ENCODE data around the gene CCDC141. TPM values are rescaled to one million over a fixed set of nuclear protein-coding genes. Genes with fewer than 3 reads are reported as not detected.
A peak's percentile ranks its signal among the peaks of the same experiment; 100 is the strongest.

Gene CCDC141
- total and polyA plus RNA-seq, 2 experiments from 2014 or later: 3.0 to 7.2 TPM

DNA sequence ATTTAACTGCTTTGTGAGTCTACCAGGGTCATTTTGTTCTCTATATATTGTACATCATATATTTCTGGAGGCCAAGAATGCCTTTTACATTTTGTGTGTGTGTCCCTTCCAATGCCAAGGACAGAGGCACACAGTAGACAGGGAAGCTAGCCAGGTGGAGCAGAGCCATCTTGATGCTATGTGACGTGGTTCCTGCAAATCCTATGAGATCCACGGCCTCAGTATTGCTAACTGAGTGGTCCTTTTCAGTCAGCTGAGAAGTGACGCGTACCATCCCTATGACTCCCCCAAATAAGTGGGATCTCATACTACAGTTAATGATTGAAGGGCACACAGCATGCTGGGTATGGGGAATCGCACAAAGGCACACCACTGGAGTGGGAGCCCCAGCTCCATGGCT lies 27.3 kb downstream of the CCDC141 start:
- H3K36me3 ChIP-seq (replicated peaks; ENCODE audit: insufficient read depth, low read depth): no peaks in the 10 kb centered on the region
- no peaks in the 10 kb centered on the region for H3K27me3 ChIP-seq
- H3K9me3 ChIP-seq (ENCODE audit: low read depth): no peaks in the 10 kb centered on the region
- H3K4me2 ChIP-seq: no peak overlapping the region
- no peak for DNase-seq (ENCODE audit: low spot score)
- TF ChIP-seq, protein P1, sequence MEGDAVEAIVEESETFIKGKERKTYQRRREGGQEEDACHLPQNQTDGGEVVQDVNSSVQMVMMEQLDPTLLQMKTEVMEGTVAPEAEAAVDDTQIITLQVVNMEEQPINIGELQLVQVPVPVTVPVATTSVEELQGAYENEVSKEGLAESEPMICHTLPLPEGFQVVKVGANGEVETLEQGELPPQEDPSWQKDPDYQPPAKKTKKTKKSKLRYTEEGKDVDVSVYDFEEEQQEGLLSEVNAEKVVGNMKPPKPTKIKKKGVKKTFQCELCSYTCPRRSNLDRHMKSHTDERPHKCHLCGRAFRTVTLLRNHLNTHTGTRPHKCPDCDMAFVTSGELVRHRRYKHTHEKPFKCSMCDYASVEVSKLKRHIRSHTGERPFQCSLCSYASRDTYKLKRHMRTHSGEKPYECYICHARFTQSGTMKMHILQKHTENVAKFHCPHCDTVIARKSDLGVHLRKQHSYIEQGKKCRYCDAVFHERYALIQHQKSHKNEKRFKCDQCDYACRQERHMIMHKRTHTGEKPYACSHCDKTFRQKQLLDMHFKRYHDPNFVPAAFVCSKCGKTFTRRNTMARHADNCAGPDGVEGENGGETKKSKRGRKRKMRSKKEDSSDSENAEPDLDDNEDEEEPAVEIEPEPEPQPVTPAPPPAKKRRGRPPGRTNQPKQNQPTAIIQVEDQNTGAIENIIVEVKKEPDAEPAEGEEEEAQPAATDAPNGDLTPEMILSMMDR (IDR thresholded peaks at IDR 0.05; ENCODE audit: poor library complexity): no peak
- no peak for TF ChIP-seq EZH2phosphoT487 (IDR thresholded peaks at IDR 0.05; ENCODE audit: low read depth, severe bottlenecking, unreplicated experiment)
- no peak for TF ChIP-seq EZH2 (IDR thresholded peaks at IDR 0.05; ENCODE audit: borderline replicate concordance)
- H4K20me1 ChIP-seq (ENCODE audit: insufficient read depth, poor library complexity, severe bottlenecking): no peaks in the 10 kb centered on the region
- H3K4me1 ChIP-seq (ENCODE audit: insufficient read depth): no peaks in the 10 kb centered on the region
- no peak overlapping the region for H2AFZ ChIP-seq
- H3K4me3 ChIP-seq: no peak overlapping the region
- over 99% methylated on average over 5 of the region's 5 CpGs for WGBS (ENCODE audit: low lambda C conversion rate, missing lambda C conversion rate)
- no peaks in the 10 kb centered on the region for H3K79me2 ChIP-seq
- no peaks in the 10 kb centered on the region for H3K9me2 ChIP-seq (replicated peaks; ENCODE audit: insufficient read depth)
- H3K27ac ChIP-seq: no peak overlapping the region

- H3K9me3 ChIP-seq (ENCODE audit: low read depth): no peaks in the 10 kb centered on the region
- no peak for DNase-seq (ENCODE audit: low spot score)
These were observed 28.7 kb downstream of the CCDC141 start for GRCh38 chr2:179021258-179021657.

DNA sequence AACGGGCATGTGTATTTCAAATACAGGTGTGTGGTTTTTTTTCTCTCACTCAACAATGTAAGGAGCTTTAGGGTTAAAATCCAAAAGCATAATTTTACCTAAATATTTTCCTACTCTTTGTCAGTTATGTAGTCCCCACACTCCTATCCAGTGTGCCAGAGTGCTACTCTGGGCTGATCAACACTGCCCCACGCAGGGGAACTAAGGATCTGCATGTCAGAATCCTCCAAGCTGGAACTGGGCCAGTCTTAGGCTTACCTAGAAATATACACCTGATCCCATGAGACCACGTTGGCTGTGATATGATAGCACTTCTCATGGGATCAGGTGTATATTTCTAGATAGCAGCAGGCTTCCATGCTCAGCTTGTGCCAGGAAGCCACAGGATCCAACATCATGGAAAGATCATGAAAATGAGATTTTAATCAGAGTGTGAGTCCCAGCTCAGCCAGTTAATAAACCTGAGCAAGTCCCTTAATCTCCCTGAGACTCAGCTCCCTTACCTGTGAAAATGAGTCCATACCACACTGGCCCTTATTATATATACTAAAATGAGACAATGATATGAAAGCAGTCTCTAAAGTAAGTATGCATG lies 29.7 kb downstream of the CCDC141 start:
- Histone ChIP-seq H2AFZ (no peak overlapping the region), H3K9me2 (replicated peaks; ENCODE audit: insufficient read depth) (no peaks in the 10 kb centered on the region), H3K79me2 (no peaks in the 10 kb centered on the region), H3K4me3 (no peak overlapping the region), H3K27ac (no peak overlapping the region), H3K4me2 (no peak overlapping the region), H3K4me1 (ENCODE audit: insufficient read depth) (no peaks in the 10 kb centered on the region), H4K20me1 (ENCODE audit: insufficient read depth, poor library complexity, severe bottlenecking) (no peaks in the 10 kb centered on the region), H3K9me3 (ENCODE audit: low read depth) (no peaks in the 10 kb centered on the region), H3K36me3 (replicated peaks; ENCODE audit: insufficient read depth, low read depth) (no peaks in the 10 kb centered on the region), H3K27me3 (no peaks in the 10 kb centered on the region)
- TF ChIP-seq EZH2 (IDR thresholded peaks at IDR 0.05; ENCODE audit: borderline replicate concordance) (no peak), EZH2phosphoT487 (IDR thresholded peaks at IDR 0.05; ENCODE audit: low read depth, severe bottlenecking, unreplicated experiment) (no peak)
- TF ChIP-seq, protein P1 (IDR thresholded peaks at IDR 0.05; ENCODE audit: poor library complexity): peak; percentile 40
- 47% methylated on average over 3 of the region's 3 CpGs for WGBS (ENCODE audit: low lambda C conversion rate, missing lambda C conversion rate)
- peak; percentile 38 for DNase-seq (ENCODE audit: low spot score)

More at GRCh38 chr2:179021258-179021657, 28.7 kb downstream of the CCDC141 start:
- Histone ChIP-seq H3K4me2 (no peak overlapping the region), H3K4me1 (ENCODE audit: insufficient read depth) (no peaks in the 10 kb centered on the region), H3K36me3 (replicated peaks; ENCODE audit: insufficient read depth, low read depth) (no peaks in the 10 kb centered on the region), H3K27ac (no peak overlapping the region), H2AFZ (no peak overlapping the region), H3K27me3 (no peaks in the 10 kb centered on the region), H3K4me3 (no peak overlapping the region), H3K9me2 (replicated peaks; ENCODE audit: insufficient read depth) (no peaks in the 10 kb centered on the region), H4K20me1 (ENCODE audit: insufficient read depth, poor library complexity, severe bottlenecking) (no peaks in the 10 kb centered on the region), H3K79me2 (no peaks in the 10 kb centered on the region)
- TF ChIP-seq EZH2phosphoT487 (IDR thresholded peaks at IDR 0.05; ENCODE audit: low read depth, severe bottlenecking, unreplicated experiment) (no peak), EZH2 (IDR thresholded peaks at IDR 0.05; ENCODE audit: borderline replicate concordance) (no peak)
- TF ChIP-seq, protein P1 (IDR thresholded peaks at IDR 0.05; ENCODE audit: poor library complexity): no peak
- 71% methylated on average over 2 of the region's 2 CpGs for WGBS (ENCODE audit: low lambda C conversion rate, missing lambda C conversion rate)

Data from hepatocyte (in vitro differentiated cells).